OCI-LY3 (cell line): ENCODE data around the gene TMEM101.

Experiments used
- CTCF ChIP-seq: fragments of 200-600, 300-600 bp; sonication (generic); IDR thresholded peaks from 2 replicates; pipeline ENCODE4 v1.5.1; 2014; ENCODE audit warnings: antibody characterized with exemption, low read length, low read depth
- EZH2phosphoT487 ChIP-seq: fragments of 200-600 bp; shearing (Covaris generic); IDR thresholded peaks from 2 replicates; pipeline ENCODE4 v1.6.1; 2018; ENCODE audit warnings: antibody characterized with exemption, mixed run types, low read depth

GRCh38 chr17:44044071-44044470 lies 29.3 kb upstream of the TMEM101 start:
- TF ChIP-seq CTCF = no peak
- no peak for TF ChIP-seq EZH2phosphoT487
